HepG2 (cell line): Measurements from ENCODE around the gene AK9.

Experiments
- KAT7 ChIP-seq: IDR thresholded peaks from 2 replicates; pipeline ENCODE4 v1.6.1; 2018; ENCODE audit warnings: borderline replicate concordance, missing compliant biosample characterization
- PAX8 ChIP-seq: sonication (generic); formaldehyde crosslinking; IDR thresholded peaks from 2 replicates; pipeline ENCODE4 v1.8.0; 2022; ENCODE audit warnings: mild to moderate bottlenecking, missing genetic modification reagents, borderline replicate concordance
- PHF20 ChIP-seq: sonication (generic); formaldehyde crosslinking; IDR thresholded peaks from 2 replicates; pipeline ENCODE4 v1.5.0; 2020; ENCODE audit warnings: mild to moderate bottlenecking, missing genetic modification reagents
- PHF8 ChIP-seq: sonication (generic); formaldehyde crosslinking; IDR thresholded peaks from 2 replicates; pipeline ENCODE4 v1.5.0; 2020; ENCODE audit warnings: missing genetic modification reagents
- POLR2AphosphoS5 ChIP-seq: IDR thresholded peaks from 2 replicates; pipeline ENCODE4 v1.6.1; 2012; ENCODE audit warnings: low read depth, low read length
- SNRNP70 ChIP-seq: fragments of 200-400 bp; formaldehyde crosslinking; IDR thresholded peaks from 2 replicates; pipeline ENCODE4 v1.6.1; 2017; ENCODE audit warnings: mild to moderate bottlenecking, low read depth, low read length, moderate library complexity
- SRF ChIP-seq: IDR thresholded peaks from 2 replicates; pipeline ENCODE4 v1.6.1; 2011; ENCODE audit warnings: mild to moderate bottlenecking, low read depth, low read length, moderate library complexity
- TARDBP ChIP-seq: sonication (generic); formaldehyde crosslinking; IDR thresholded peaks from 2 replicates; pipeline ENCODE4 v1.8.0; 2022; ENCODE audit warnings: mild to moderate bottlenecking, missing genetic modification reagents
- TF ChIP-seq, protein P1 (sequence below): sonication (generic); formaldehyde crosslinking; IDR thresholded peaks from 2 replicates; pipeline ENCODE4 v1.9.0; 2021; ENCODE audit warnings: missing genetic modification reagents, borderline replicate concordance
- TF ChIP-seq, protein P2 (sequence below): sonication (generic); formaldehyde crosslinking; conservative IDR thresholded peaks from 2 replicates; pipeline ENCODE4 v1.8.1; 2023; ENCODE audit warnings: missing genetic modification reagents
- TF ChIP-seq, protein P3 (sequence below): sonication (generic); formaldehyde crosslinking; IDR thresholded peaks from 2 replicates; pipeline ENCODE4 v1.4.0; 2020; ENCODE audit warnings: missing genetic modification reagents
- TF ChIP-seq, protein P4 (sequence below): sonication (generic); formaldehyde crosslinking; IDR thresholded peaks from 2 replicates; pipeline ENCODE4 v1.8.1; 2022; ENCODE audit warnings: mild to moderate bottlenecking, missing genetic modification reagents
- TF ChIP-seq, protein P5 (sequence below): sonication (generic); formaldehyde crosslinking; IDR thresholded peaks from 2 replicates; pipeline ENCODE4 v1.4.0; 2020; ENCODE audit warnings: missing genetic modification reagents

DNA sequence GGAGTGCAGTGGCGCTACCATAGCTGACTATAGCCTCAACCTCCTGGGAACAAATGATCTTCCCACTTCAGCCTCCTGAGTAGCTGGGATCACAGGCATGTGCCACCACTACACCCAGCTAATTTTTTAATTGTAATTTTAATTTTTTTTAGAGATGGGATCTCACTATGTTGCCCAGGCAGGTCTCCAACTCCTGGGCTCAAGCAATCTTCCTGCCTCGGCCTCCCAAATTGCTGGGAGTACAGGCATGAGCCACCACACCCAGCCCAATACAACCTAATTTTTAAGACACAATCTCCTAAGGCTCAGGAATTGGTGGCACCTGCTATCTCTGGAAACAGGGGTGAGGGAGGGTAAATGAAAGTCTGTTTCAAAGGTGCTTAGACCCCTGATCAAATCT lies 213.8 kb downstream of the AK9 start:
- TF ChIP-seq PAX8 (CRISPR knock-in tag): no peak
- TF ChIP-seq POLR2AphosphoS5: no peak
- TF ChIP-seq, protein P1, sequence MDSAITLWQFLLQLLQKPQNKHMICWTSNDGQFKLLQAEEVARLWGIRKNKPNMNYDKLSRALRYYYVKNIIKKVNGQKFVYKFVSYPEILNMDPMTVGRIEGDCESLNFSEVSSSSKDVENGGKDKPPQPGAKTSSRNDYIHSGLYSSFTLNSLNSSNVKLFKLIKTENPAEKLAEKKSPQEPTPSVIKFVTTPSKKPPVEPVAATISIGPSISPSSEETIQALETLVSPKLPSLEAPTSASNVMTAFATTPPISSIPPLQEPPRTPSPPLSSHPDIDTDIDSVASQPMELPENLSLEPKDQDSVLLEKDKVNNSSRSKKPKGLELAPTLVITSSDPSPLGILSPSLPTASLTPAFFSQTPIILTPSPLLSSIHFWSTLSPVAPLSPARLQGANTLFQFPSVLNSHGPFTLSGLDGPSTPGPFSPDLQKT (CRISPR knock-in tag): no peak
- TF ChIP-seq KAT7 (CRISPR knock-in tag): no peak
- no peak for TF ChIP-seq TARDBP
- TF ChIP-seq PHF8: no peak
- TF ChIP-seq, protein P2, sequence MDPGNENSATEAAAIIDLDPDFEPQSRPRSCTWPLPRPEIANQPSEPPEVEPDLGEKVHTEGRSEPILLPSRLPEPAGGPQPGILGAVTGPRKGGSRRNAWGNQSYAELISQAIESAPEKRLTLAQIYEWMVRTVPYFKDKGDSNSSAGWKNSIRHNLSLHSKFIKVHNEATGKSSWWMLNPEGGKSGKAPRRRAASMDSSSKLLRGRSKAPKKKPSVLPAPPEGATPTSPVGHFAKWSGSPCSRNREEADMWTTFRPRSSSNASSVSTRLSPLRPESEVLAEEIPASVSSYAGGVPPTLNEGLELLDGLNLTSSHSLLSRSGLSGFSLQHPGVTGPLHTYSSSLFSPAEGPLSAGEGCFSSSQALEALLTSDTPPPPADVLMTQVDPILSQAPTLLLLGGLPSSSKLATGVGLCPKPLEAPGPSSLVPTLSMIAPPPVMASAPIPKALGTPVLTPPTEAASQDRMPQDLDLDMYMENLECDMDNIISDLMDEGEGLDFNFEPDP (CRISPR knock-in tag): no peak
- TF ChIP-seq, protein P3, sequence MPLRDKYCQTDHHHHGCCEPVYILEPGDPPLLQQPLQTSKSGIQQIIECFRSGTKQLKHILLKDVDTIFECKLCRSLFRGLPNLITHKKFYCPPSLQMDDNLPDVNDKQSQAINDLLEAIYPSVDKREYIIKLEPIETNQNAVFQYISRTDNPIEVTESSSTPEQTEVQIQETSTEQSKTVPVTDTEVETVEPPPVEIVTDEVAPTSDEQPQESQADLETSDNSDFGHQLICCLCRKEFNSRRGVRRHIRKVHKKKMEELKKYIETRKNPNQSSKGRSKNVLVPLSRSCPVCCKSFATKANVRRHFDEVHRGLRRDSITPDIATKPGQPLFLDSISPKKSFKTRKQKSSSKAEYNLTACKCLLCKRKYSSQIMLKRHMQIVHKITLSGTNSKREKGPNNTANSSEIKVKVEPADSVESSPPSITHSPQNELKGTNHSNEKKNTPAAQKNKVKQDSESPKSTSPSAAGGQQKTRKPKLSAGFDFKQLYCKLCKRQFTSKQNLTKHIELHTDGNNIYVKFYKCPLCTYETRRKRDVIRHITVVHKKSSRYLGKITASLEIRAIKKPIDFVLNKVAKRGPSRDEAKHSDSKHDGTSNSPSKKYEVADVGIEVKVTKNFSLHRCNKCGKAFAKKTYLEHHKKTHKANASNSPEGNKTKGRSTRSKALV (CRISPR knock-in tag): no peak
- TF ChIP-seq SRF: no peak
- TF ChIP-seq, protein P4, sequence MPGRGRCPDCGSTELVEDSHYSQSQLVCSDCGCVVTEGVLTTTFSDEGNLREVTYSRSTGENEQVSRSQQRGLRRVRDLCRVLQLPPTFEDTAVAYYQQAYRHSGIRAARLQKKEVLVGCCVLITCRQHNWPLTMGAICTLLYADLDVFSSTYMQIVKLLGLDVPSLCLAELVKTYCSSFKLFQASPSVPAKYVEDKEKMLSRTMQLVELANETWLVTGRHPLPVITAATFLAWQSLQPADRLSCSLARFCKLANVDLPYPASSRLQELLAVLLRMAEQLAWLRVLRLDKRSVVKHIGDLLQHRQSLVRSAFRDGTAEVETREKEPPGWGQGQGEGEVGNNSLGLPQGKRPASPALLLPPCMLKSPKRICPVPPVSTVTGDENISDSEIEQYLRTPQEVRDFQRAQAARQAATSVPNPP: no peak
- TF ChIP-seq, protein P5, sequence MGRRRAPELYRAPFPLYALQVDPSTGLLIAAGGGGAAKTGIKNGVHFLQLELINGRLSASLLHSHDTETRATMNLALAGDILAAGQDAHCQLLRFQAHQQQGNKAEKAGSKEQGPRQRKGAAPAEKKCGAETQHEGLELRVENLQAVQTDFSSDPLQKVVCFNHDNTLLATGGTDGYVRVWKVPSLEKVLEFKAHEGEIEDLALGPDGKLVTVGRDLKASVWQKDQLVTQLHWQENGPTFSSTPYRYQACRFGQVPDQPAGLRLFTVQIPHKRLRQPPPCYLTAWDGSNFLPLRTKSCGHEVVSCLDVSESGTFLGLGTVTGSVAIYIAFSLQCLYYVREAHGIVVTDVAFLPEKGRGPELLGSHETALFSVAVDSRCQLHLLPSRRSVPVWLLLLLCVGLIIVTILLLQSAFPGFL (CRISPR knock-in tag): no peak
- no peak for TF ChIP-seq SNRNP70
- TF ChIP-seq PHF20 (CRISPR knock-in tag): no peak
